DOHH2 (cell line): Measurements from ENCODE around the gene SLC23A3.

Experiments
- EZH2phosphoT487 ChIP-seq: fragments of 200-600 bp; sonication (generic); IDR thresholded peaks from 2 replicates; pipeline ENCODE4 v1.6.1; 2017; ENCODE audit warnings: borderline replicate concordance, mild to moderate bottlenecking, antibody characterized with exemption, low read length, moderate library complexity, mixed read lengths
- TF ChIP-seq, protein P1 (sequence below): fragments of 200-600 bp; sonication (generic); IDR thresholded peaks from one replicate; pipeline ENCODE4 v1.5.1; 2014; ENCODE audit warnings: antibody characterized with exemption, mild to moderate bottlenecking, low read depth, low read length; ENCODE audit not compliant: poor library complexity, severe bottlenecking

DNA sequence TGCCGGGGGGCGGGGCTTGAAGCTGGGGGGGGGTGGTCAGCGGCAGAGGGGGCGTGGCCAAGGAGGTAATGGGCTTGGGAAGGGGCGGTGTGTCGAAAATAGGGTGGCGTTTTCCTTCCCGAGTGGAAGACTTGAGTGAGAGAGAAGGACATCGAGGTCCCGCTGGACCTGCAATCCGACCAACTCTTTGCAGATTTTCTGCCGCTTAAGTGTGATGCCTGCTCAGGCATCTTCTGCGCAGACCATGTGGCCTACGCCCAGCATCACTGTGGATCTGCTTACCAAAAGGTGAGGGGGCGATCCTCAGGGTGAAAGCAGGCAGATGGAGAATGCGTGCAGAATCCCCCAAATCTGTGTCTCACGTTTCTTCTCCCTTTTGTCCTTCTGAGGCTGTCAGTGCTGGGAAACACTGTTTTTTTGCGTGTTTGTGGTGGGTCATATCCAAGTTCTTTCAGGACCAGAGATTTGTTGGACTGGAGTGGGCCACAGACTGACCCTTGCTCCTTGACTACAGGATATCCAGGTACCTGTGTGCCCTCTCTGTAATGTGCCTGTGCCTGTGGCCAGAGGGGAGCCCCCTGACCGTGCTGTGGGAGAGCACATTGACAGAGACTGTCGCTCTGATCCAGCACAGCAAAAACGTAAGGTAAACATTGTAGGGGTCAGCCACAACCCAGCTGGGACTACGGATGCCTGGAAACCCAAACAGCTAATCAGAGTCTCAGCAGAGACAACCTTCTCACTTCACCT lies 37.5 kb upstream of the SLC23A3 start:
- TF ChIP-seq, protein P1, sequence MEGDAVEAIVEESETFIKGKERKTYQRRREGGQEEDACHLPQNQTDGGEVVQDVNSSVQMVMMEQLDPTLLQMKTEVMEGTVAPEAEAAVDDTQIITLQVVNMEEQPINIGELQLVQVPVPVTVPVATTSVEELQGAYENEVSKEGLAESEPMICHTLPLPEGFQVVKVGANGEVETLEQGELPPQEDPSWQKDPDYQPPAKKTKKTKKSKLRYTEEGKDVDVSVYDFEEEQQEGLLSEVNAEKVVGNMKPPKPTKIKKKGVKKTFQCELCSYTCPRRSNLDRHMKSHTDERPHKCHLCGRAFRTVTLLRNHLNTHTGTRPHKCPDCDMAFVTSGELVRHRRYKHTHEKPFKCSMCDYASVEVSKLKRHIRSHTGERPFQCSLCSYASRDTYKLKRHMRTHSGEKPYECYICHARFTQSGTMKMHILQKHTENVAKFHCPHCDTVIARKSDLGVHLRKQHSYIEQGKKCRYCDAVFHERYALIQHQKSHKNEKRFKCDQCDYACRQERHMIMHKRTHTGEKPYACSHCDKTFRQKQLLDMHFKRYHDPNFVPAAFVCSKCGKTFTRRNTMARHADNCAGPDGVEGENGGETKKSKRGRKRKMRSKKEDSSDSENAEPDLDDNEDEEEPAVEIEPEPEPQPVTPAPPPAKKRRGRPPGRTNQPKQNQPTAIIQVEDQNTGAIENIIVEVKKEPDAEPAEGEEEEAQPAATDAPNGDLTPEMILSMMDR = no peak
- TF ChIP-seq EZH2phosphoT487 = no peak
